ENCODE data around the gene CHRND. TPM values are rescaled to one million over a fixed set of nuclear protein-coding genes. Genes with fewer than 3 reads are reported as not detected.

CHRND gene
- polyA plus RNA-seq, 3 donors = 0.03 TPM; not detected in 2

- WGBS, 3 donors = 75 to 80% (median 75%) methylated on average over 14 of the region's 14 CpGs
- H3K27ac ChIP-seq (ENCODE audit: low read depth, low read length) = no peak overlapping the region
Measured at GRCh38 chr2:232534940-232535651, 9.1 kb downstream of the CHRND start.

- no peak overlapping the region for H3K27ac ChIP-seq (ENCODE audit: low read depth, low read length)
- WGBS, 3 donors = 85 to 94% (median 89%) methylated on average over 5 of the region's 5 CpGs
Measured at GRCh38 chr2:232535761-232536530, 10.0 kb downstream of the CHRND start.

GRCh38 chr2:232537079-232537478 lies 11.1 kb downstream of the CHRND start:
- no peak overlapping the region for H3K27ac ChIP-seq (ENCODE audit: low read depth, low read length)
- 65 to 67% (median 66%) methylated on average over 5 of the region's 5 CpGs for WGBS, 3 donors

- no peak overlapping the region for H3K27ac ChIP-seq (ENCODE audit: low read depth, low read length)
- 45 to 92% (median 90%) methylated on average over 4 of the region's 4 CpGs for WGBS, 3 donors
Measured at GRCh38 chr2:232537499-232537898, 11.5 kb downstream of the CHRND start.

- WGBS, 3 donors = 12 to 48% (median 26%) methylated on average over 4 of the region's 4 CpGs
- no peak overlapping the region for H3K27ac ChIP-seq (ENCODE audit: low read depth, low read length)
Measured at GRCh38 chr2:232538671-232539070, 12.7 kb downstream of the CHRND start.

- no peak within 1 kb of the TSS for H3K27ac ChIP-seq (ENCODE audit: low read depth, low read length)
- 52 to 54% (median 52%) methylated on average over 23 of the region's 23 CpGs for WGBS, 3 donors
Measured at GRCh38 chr2:232539298-232540231, 13.6 kb downstream of the CHRND start, which contains the start of gene CHRNG. Gene CHRNG (plus strand): TSS chr2:232539692. CDS start chr2:232539748, 56 bp downstream.

GRCh38 chr2:232540441-232541041 lies 14.6 kb downstream of the CHRND start:
- WGBS, 3 donors = 80 to 82% (median 80%) methylated on average over 17 of the region's 17 CpGs
- no peak overlapping the region for H3K27ac ChIP-seq (ENCODE audit: low read depth, low read length)

- no peak overlapping the region for H3K27ac ChIP-seq (ENCODE audit: low read depth, low read length)
- 56 to 63% (median 60%) methylated on average over 19 of the region's 19 CpGs for WGBS, 3 donors
Measured at GRCh38 chr2:232541195-232541960, 15.4 kb downstream of the CHRND start.

GRCh38 chr2:232541961-232542714 lies 16.2 kb downstream of the CHRND start:
- no peak overlapping the region for H3K27ac ChIP-seq (ENCODE audit: low read depth, low read length)
- WGBS, 3 donors = 56 to 64% (median 59%) methylated on average over 9 of the region's 9 CpGs

GRCh38 chr2:232542715-232543467 lies 16.9 kb downstream of the CHRND start:
- WGBS, 3 donors = 83 to 91% (median 87%) methylated on average over 19 to 20 of the region's 20 CpGs

GRCh38 chr2:232543491-232543890 lies 17.5 kb downstream of the CHRND start:
- H3K27ac ChIP-seq (ENCODE audit: low read depth, low read length) = no peak overlapping the region
- 89 to 98% (median 94%) methylated on average over 13 to 14 of the region's 14 CpGs for WGBS, 3 donors

More at GRCh38 chr2:232542715-232543467, 16.9 kb downstream of the CHRND start:
- no peak overlapping the region for H3K27ac ChIP-seq (ENCODE audit: low read depth, low read length)

GRCh38 chr2:232543928-232544631 lies 18.1 kb downstream of the CHRND start:
- WGBS, 3 donors = 90 to 92% (median 92%) methylated on average over 19 of the region's 19 CpGs
- H3K27ac ChIP-seq (ENCODE audit: low read depth, low read length) = no peak overlapping the region

- WGBS, 3 donors = 92 to 95% (median 93%) methylated on average over 6 of the region's 6 CpGs
- no peak overlapping the region for H3K27ac ChIP-seq (ENCODE audit: low read depth, low read length)
Measured at GRCh38 chr2:232544674-232545073, 18.7 kb downstream of the CHRND start.

GRCh38 chr2:232545511-232546375 lies 19.8 kb downstream of the CHRND start:
- WGBS, 3 donors = 84 to 89% (median 87%) methylated on average over 16 to 17 of the region's 17 CpGs
- no peak overlapping the region for H3K27ac ChIP-seq (ENCODE audit: low read depth, low read length)

- WGBS, 3 donors = 93 to 99% (median 94%) methylated on average over 6 of the region's 6 CpGs
- H3K27ac ChIP-seq (ENCODE audit: low read depth, low read length) = no peak overlapping the region
Measured at GRCh38 chr2:232547991-232548390, 22.0 kb downstream of the CHRND start.
